Esophagus muscularis mucosa (tissue), 4 donors: Measurements from ENCODE around the gene TENM4. TPM values are rescaled to one million over a fixed set of nuclear protein-coding genes. Genes with fewer than 3 reads are reported as not detected.

Source experiments
- DNase-seq: peaks from one replicate; pipeline ENCODE4 v3.0.0-alpha.2; 2017; ENCODE audit errors: extremely low spot score
- H3K27ac ChIP-seq, 4 donors: fragments of 200-600 bp; sonication (generic); replicated peaks in 1 of 4; 1 replicate in 3 of 4; 2 replicates in 1 of 4; pipeline ENCODE4 v1.5.1; 2016 to 2019; ENCODE audit warnings: mild to moderate bottlenecking in 1 of 4
- H3K27me3 ChIP-seq, 4 donors: fragments of 200-600 bp; sonication (generic); one replicate each; pipeline versions ENCODE4 v1.5.1 to v1.6.0; 2016 to 2019
- H3K36me3 ChIP-seq, 4 donors: fragments of 200-600 bp; sonication (generic); one replicate each; pipeline ENCODE4 v1.5.1; 2016 to 2019
- H3K4me1 ChIP-seq, 4 donors: fragments of 200-600 bp; sonication (generic); one replicate each; pipeline ENCODE4 v1.5.1; 2016 to 2019
- H3K4me3 ChIP-seq, 4 donors: fragments of 200-600 bp; sonication (generic); 1 replicate in 2 of 4; 2 replicates in 2 of 4; pipeline ENCODE4 v1.5.1; 2016 to 2019; ENCODE audit warnings: mild to moderate bottlenecking in 4 of 4, moderate library complexity in 1 of 4
- H3K9me3 ChIP-seq, 4 donors: fragments of 200-600 bp; sonication (generic); 1 replicate in 3 of 4; 2 replicates in 1 of 4; pipeline ENCODE4 v1.5.1; 2016 to 2019
- CTCF ChIP-seq, 3 experiments: fragments of 200-600 bp in 2 of 3; fragments of 450-650 bp in 1 of 3; sonication (generic) in 2 of 3; IDR thresholded peaks; one replicate each; pipeline ENCODE4 v1.5.1; 2017 to 2019; ENCODE audit warnings: antibody characterized with exemption in 3 of 3, mild to moderate bottlenecking in 2 of 3, moderate library complexity in 1 of 3
- EP300 ChIP-seq: sonication (generic); formaldehyde crosslinking; IDR thresholded peaks from one replicate; pipeline ENCODE4 v1.6.1; 2017; ENCODE audit warnings: antibody characterized with exemption
- POLR2A ChIP-seq: fragments of 450-650 bp; IDR thresholded peaks from one replicate; pipeline ENCODE4 v1.6.1; 2017; ENCODE audit warnings: antibody characterized with exemption, moderate library complexity, mild to moderate bottlenecking, low read depth
- POLR2AphosphoS5 ChIP-seq, 2 donors: sonication (generic); formaldehyde crosslinking; IDR thresholded peaks; one replicate each; pipeline ENCODE4 v1.6.1; 2017; ENCODE audit warnings: antibody characterized with exemption in 2 of 2
- WGBS: methylation state at CpG from one replicate; pipeline ENCODE4 v1.1.5; 2018; 5-methylcytosine and 5-hydroxymethylcytosine counted together
- intact Hi-C: fragments of 100-400 bp; cut with DNase I; formaldehyde crosslinking; loops from one replicate; pipeline ENCODE4 v1.15.1; 2023
- total RNA-seq, 4 donors: library from RNA; depleted of rRNA; stranded (reverse); fragments of >200 nt; gene quantifications; one replicate each; pipeline versions ENCODE4 v1.1.0 to v1.2.1, GENCODE V29; 2016

Gene TENM4
- total RNA-seq, 4 donors from 2014 or later, result 4.1 to 9.6 (median 8.0) TPM

GRCh38 chr11:79098146-79098545 lies 342.7 kb downstream of the TENM4 start:
- TF ChIP-seq POLR2AphosphoS5 (IDR thresholded peaks at IDR 0.05), result no peak
- no peak for TF ChIP-seq EP300
- no peak for TF ChIP-seq CTCF (IDR thresholded peaks at IDR 0.05)
- TF ChIP-seq POLR2A, result no peak

GRCh38 chr11:79097246-79097875 lies 343.5 kb downstream of the TENM4 start:
- no peak for DNase-seq
- intact Hi-C loops, result no loop called here
- Histone ChIP-seq H3K9me3 (peaks cover 0 to 11% (median 7%) of the 10 kb centered on the region in 4 donors), H3K4me3 (no peak overlapping the region), H3K4me1 (peaks cover 0 to 72% (median 35%) of the 10 kb centered on the region in 4 donors), H3K36me3 (no peaks in the 10 kb centered on the region), H3K27me3 (no peaks in the 10 kb centered on the region), H3K27ac (no peak overlapping the region)
- TF ChIP-seq CTCF (IDR thresholded peaks at IDR 0.05) (no peak), EP300 (no peak), POLR2A (no peak), POLR2AphosphoS5 (IDR thresholded peaks at IDR 0.05) (no peak)
- 58% methylated on average over 8 of the region's 8 CpGs for WGBS

More at GRCh38 chr11:79098146-79098545, 342.7 kb downstream of the TENM4 start:
- Histone ChIP-seq H3K27ac (no peak overlapping the region), H3K4me1 (peaks cover 0 to 72% (median 38%) of the 10 kb centered on the region in 4 donors), H3K9me3 (peaks cover 0 to 8% (median 4%) of the 10 kb centered on the region in 4 donors), H3K36me3 (no peaks in the 10 kb centered on the region), H3K27me3 (no peaks in the 10 kb centered on the region), H3K4me3 (no peak overlapping the region)
- intact Hi-C loops, result no loop called here
- 73% methylated on average over 2 of the region's 2 CpGs for WGBS
- no peak for DNase-seq

- intact Hi-C loops, result no loop called here
- no peak for DNase-seq
- 60% methylated on average over 3 of the region's 3 CpGs for WGBS
- Histone ChIP-seq H3K36me3 (no peaks in the 10 kb centered on the region), H3K4me3 (no peak overlapping the region), H3K4me1 (peaks cover 0 to 65% (median 25%) of the 10 kb centered on the region in 4 donors), H3K27me3 (no peaks in the 10 kb centered on the region), H3K27ac (no peak overlapping the region), H3K9me3 (peaks cover 0 to 11% (median 7%) of the 10 kb centered on the region in 4 donors)
- no peak for TF ChIP-seq POLR2A
- no peak for TF ChIP-seq CTCF (IDR thresholded peaks at IDR 0.05)
- TF ChIP-seq EP300, result no peak
- no peak for TF ChIP-seq POLR2AphosphoS5 (IDR thresholded peaks at IDR 0.05)
Measured at GRCh38 chr11:79095424-79095823, 345.4 kb downstream of the TENM4 start.

- TF ChIP-seq POLR2AphosphoS5 (IDR thresholded peaks at IDR 0.05), result no peak
- TF ChIP-seq CTCF (IDR thresholded peaks at IDR 0.05), result no peak
- TF ChIP-seq POLR2A, result no peak
- TF ChIP-seq EP300, result no peak
- DNase-seq, result no peak
- Histone ChIP-seq H3K4me3 (no peak overlapping the region), H3K36me3 (no peaks in the 10 kb centered on the region), H3K27ac (no peak overlapping the region), H3K27me3 (no peaks in the 10 kb centered on the region), H3K4me1 (peaks cover 0 to 62% (median 23%) of the 10 kb centered on the region in 4 donors), H3K9me3 (peaks cover 0 to 11% (median 7%) of the 10 kb centered on the region in 4 donors)
- no CpG with 5 or more reads among the region's 3 CpGs for WGBS
- intact Hi-C loops, result loop anchor here (5.0 kb wide), 1 partner anchor 292 kb away; no protein-coding TSS in a partner anchor
Measured at GRCh38 chr11:79094616-79095015, 346.2 kb downstream of the TENM4 start.
